Right lobe of liver (tissue), 4 donors: Measurements from ENCODE around the gene CTCF.

Experiments used
- CTCF ChIP-seq, 4 donors: fragments of 200-600 bp in 3 of 4; fragments of 450-650 bp in 1 of 4; IDR thresholded peaks; one replicate each; pipeline versions ENCODE4 v1.5.1 to v1.8.0; 2016 to 2022; ENCODE audit warnings: antibody characterized with exemption in 4 of 4, mild to moderate bottlenecking in 2 of 4
- POLR2A ChIP-seq: fragments of 450-650 bp; IDR thresholded peaks from one replicate; pipeline ENCODE4 v1.6.1; 2017; ENCODE audit warnings: antibody characterized with exemption, mild to moderate bottlenecking
- donor health status: DM: no; HTN: no; CAD: no.
- donor health status: DM: no; HTN: no; CAD: no.
- donor health status: DM: no; HTN: yes; CAD: no.

- TF ChIP-seq CTCF (IDR thresholded peaks at IDR 0.05) (no peak), POLR2A (no peak)
These were observed 13.1 kb upstream of the CTCF start for GRCh38 chr16:67549240-67549639.
